Stimulated activated CD4-positive, alpha-beta T cell treated with anti-CD3 and anti-CD28 coated beads, Interleukin-2, amount 100 ng/mL, for 48 hours (primary cell): Measurements from ENCODE around the gene MTAP.
A peak's percentile ranks its signal among the peaks of the same experiment; 100 is the strongest.
"Not testable (repeated sequence)": the region's sequence is repeated elsewhere in the genome, so short reads cannot be mapped to it uniquely, and the experiment has no call there.

Experiments
- DNase-seq, 2 donors: peaks; one replicate each; pipeline ENCODE4 v3.0.0-alpha.2; 2020

Gene MTAP

DNA sequence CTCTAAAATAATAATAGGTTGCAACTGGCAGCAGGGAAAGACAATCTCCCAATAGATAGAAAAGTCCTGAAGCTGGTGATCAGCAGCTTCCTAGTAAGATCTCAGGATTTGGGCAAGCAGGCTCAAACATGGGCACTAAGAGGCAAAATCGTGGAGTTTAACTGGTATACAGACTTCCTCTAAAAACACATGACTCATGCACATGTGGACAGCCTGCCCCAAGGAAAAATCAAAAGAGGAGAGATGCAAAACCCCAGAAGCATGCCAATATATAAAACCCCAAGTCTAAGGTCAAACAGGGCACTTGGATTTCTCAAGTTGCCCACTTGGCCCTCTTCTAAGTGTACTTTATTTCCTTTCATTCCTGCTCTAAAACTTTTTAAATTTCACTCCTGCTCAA lies 129.0 kb downstream of the MTAP start:
- no peak for DNase-seq

DNA sequence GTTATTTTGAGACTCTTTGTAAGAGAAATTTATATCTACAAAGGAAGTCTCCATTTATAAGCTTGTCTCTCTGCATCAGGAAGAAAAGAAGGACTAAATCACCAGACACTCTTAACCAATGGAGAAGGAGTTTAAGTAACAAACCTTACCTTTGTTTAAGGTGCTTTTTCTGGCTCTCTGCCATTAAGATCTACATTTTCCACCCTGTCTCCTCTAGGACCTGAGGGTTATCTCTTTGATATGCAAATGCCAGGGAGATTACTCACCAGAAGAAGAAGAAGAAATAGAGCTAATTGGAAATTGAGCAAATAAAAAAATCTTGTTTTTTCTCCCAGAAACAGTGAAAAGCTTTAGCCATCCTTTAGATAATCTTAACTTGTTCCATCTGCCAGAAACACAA lies 130.8 kb downstream of the MTAP start:
- no peak for DNase-seq

DNA sequence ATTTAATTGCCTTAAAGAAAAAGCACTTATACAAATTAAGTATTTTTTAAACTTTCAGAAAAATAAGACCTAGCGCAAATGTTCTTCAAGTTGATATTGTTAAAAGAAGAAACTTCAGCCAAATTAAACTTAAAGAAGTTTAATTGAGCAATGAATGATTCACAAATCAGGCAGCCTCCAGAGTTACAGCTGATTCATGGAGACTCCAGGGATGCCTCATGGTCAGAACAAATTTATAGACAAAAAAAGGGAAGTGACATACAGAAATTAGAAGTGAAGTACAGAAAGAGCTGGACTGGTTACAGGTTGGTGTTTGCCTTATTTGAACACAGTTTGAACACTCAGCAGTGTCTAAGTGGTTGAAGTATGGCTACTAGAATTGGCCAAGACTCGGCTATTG lies 131.4 kb downstream of the MTAP start:
- no peak for DNase-seq

DNA sequence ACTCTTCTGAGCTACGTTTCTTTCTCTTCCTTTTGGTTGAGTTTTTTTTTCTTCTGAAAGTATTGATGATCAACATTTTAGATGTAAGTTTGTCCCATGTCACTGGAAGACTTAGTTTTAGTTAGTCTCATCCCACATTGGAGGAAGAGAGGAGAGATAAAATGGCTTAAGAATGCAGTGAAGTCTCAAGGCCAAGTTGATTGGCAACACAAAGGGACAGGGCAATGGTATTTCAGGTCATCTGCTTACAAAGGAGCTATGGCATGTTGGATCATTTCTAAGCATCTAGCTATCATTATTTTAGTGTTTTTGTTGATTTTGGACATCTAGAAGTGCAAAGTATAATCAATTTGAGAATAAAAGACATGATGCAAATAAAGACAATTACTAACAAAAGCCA lies 133.2 kb downstream of the MTAP start:
- DNase-seq, result no peak

DNA sequence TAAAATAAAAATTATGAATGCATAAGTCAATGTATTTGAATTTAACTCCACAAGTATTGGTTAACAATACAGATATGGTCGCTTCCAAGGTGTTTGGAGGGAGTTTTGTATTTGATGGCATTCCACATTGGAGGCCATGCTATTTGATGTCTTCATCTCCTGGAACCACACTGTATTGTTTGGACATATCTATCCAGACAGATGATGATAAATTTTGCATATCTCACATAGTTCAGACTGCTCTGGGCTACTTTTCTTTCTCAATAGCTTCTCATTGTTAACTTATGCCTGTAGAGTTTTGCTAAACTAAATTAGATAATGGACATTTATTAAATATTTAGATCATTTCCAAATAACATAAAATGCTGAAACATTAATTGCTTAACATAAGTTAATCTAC lies 133.7 kb downstream of the MTAP start:
- no peak for DNase-seq

DNA sequence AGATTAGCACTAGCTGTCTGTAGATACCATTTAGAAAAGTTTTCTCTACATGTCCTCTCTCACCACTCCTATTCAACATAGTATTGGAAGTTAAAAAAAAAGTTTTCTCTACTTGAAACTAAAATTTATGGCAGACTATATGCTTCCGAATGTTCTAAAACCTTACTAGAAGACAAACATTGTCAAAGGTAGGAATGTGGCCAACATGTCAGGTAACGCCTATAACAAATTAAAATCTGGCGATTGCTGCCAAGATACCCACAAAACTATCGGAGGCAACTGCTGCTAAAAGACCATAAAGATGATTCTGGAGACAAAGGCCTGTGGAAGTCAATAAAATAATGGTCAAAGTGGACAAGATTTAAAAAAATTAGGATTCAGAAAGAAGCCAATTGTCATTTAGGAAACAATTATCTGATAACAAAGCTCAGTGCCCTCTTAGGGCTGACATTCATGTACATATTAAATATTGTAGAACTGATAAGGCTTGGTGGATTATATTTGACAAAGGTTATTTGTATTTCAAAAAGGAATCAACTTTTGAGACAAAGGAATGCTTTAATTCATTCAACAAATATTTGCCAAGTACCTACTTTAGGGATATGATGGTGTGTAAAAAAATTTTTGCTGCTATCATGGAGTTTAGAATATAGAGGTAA lies 139.0 kb downstream of the MTAP start:
- DNase-seq, result no peak

DNA sequence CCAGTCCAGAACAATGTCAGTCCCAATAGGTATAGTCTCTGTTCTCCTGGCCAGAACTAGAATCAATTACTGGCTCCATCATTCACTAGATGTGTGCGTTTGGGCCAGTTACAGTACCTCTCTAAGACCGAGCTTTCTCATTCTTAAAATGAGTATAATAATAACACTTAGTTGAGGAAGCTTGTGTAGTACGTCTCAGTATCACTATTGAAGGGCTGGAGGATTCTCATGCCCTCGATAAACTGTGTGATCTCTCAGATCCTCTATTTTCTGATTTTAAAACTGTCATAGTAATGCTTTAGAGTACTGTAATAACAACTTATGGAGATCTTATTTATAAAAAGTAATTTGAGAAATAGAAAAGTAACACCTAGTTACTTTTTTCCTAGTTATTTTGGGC lies 141.0 kb downstream of the MTAP start:
- DNase-seq, result no peak

DNA sequence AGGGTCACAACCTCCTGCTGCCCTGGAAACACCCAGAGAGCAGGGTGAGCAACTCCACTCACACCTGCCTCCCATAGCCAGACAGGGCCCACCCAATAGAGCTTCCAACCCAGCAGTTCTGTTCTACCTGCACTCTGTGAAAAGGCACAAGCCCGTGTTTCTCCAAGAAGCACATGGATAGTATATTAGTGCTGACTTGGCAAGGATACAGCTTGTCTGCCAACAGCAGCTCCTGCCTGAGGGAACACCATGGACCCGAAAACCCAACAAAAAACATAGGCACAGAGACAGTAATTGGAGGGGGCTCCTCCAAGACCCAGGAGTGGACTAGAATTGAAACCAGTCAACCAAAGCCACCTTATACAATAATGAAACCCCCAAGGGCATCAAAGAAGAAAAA lies 143.2 kb downstream of the MTAP start:
- no peak for DNase-seq

DNA sequence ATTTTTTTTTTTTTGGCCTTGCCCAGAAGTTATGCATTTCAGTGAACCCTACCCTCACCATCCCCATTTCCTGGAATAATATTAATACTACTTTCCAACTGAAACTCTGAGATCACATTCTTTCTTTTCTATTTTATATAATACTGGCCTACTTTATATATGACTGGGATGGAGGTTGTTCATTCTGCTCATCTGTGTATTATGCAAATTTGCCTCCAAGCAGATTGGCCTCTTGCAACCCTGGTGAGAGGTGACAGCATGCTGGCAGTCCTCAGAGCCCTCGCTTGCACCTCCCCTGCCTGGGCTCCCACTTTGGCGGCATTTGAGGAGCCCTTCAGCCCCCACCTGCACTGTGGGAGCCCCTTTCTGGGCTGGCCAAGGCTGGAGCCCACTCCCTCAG lies 156.4 kb downstream of the MTAP start:
- no peak for DNase-seq

DNA sequence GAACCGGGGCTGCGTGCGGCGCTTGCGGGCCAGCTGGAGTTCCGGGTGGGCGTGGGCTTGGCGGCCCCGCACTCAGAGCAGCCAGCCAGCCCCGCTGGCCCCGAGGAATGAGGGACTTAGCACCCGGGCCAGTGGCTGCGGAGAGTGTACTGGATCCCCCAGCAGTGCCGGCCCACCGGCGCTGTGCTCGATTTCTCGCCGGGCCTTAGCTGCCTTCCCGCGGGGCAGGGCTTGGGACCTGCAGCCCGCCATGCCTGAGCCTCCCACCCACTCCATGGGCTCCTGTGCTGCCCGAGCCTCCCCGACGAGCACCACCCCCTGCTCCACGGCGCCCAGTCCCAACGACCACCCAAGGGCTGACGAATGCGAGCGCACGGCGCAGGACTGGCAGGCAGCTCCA lies 156.8 kb downstream of the MTAP start:
- not testable (repeated sequence) for DNase-seq

DNA sequence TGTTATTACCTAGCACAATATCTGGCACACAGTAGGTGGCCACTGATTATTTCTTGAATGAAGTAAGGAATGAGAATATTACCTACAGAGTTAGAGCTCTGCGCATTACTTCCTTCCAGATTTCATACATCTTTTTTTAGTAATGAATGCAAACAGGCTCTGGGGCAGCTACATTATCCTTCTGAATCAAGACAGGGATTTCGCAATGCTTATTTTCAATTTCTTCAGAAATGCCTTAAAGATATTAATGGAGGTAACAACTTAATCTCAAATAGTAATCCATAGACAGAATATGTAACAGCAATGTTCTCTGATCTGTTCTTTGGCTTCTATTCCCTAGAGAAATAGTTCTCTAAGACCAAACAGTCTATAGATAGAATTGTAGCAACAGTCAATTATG lies 159.1 kb downstream of the MTAP start:
- no peak for DNase-seq

DNA sequence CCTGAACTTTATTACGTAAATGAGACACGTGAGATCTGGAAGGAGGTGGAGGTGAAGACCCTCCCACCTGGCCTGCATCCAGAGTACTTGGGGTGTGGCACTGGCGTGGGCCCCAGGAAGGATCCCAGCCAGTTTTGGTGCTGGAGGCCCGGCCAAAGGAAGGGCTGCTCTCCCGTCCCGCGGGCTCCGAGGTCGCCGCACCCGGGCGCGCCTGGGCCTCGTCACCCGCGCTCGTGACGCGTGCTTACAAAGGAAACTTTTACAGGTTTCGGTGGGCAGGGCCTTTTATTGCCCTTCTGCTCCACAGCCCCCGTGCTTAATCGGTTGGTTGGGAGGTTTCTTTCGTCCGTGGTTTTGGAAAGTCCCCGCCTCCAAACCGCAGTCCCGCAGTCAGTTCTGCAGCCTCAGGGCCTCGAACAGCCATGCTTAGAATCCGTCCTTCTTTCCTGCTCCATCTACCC lies 162.5 kb downstream of the MTAP start:
- peak in 1 of 2 donors; percentile 42 for DNase-seq

DNA sequence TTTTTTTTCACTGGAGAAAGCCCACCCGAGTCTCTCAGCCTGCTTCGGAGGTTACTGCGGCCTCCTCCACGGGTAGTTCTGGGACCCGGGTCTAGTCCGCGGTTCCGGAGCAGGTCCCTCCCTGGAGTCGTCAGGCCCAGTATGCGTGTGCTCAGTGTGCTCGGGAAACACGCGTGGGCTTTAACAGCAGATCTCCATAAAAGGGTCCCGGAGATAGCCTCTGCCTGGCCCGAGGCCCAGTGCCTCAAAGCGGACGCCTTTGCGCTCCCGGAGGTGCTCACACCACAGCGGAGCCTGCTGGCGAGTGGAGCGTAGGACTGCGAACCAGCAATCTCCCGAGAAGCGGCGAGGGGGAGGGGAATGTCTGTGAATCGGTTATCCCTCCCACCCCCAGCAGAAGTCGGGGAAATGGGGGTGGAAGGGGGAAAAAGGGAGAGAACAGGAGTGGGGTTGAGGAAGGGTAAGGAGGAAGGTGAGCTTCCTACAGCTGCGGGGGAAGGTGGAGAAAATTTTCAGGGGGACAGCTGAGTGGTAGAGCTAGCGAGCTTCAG lies 163.0 kb downstream of the MTAP start:
- peak; percentile 33 to 44 for DNase-seq

DNA sequence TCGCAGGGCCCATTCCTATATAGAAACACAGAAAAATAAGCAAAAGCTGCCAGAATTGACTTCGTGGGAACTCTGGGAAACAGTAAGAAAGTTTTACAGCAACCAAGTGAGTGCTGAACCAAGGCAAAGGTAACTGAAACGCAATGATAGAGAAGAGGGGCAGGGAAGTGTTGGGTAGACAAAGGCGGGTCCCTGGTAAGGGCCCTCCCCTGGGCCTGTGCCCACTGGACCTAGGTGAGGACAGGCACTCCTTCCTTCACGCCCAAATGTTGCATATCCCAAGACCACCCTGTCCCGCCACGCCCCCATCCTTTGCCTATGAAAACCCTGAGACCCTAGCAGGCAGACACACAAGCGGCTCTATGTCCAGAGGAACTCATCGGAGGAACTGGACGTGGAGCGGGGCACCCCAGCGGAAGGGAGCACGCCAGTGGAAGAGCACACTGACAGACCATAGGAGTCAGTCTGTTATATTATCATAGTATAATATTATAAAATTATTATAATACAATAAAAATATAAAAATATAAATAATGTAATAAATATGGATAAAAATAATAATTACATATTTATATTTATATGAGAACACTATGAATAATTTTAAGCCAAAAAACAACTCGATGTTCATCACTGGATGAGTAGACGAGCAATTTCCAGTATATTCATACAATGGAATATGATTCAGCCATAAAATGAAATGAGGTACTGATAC lies 163.9 kb downstream of the MTAP start:
- DNase-seq, result no peak

DNA sequence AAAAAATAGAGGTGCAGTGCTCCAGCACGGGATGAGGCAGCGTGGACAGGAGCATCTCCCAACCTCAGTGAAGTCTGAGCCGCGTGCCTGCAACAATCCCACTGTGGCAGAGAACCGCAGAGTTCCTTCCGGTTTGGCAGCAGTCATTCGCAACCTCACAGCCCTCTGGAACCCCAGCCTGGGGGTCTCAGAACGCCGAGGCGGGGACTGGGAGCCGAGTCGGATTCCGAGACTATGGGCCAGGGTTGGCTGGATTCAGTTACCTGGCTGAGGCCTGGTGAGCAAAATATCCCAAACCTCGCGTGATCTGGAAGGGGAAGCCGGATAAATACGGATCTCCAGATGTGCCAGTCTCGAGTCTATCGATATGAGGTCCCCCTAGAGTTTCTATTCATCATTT lies 164.7 kb downstream of the MTAP start:
- DNase-seq, result no peak

DNA sequence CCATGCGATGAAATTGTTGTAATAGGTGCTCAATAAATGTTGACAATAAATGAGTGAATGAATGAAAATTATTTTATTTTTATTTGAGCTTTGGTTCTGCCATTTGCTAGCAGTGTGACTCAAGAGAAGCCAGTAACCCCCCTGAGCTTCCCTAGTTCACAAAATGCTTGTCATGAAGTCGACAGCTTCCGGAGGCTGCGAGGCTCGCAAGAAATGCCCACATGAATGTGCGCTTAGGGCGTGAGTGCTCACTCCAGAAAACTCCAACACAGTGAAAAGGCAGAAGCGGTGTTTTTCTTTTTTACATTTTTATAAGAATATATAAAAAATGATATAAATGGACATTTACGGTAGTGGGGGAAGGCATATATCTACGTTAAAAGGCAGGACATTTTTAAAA lies 165.3 kb downstream of the MTAP start:
- DNase-seq, result no peak

DNA sequence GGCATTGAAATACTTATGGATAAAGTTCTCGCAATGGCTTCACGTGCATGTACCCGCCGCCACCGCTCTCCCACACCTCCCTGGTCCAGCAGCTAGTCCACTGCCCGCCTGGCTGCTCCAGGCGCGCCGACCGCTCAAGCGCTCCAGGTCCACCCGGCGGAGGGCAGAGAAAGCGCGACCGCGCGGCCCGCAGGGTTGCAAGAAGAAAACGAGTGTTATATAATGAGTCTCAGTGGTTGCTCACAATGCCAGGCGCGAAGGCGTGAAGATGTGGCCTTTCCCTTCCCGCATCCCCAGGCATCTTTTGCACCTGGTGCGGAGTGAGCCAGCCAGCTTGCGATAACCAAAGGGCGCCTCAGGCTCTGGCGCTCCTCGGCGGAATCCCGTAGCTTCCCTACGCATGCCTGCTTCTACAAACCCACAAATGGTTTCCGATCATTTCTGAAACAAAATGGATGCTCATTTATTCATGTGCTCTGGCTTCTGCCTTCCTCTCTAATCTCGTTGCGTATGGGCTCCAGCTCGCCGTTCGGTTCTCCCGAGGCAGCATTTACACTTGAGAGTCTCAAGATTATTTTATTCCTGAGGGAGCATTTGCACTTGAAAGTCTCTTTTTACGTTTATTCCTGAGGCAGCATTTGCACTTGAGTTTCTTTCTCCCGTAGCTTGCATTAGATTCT lies 166.0 kb downstream of the MTAP start:
- no peak for DNase-seq

DNA sequence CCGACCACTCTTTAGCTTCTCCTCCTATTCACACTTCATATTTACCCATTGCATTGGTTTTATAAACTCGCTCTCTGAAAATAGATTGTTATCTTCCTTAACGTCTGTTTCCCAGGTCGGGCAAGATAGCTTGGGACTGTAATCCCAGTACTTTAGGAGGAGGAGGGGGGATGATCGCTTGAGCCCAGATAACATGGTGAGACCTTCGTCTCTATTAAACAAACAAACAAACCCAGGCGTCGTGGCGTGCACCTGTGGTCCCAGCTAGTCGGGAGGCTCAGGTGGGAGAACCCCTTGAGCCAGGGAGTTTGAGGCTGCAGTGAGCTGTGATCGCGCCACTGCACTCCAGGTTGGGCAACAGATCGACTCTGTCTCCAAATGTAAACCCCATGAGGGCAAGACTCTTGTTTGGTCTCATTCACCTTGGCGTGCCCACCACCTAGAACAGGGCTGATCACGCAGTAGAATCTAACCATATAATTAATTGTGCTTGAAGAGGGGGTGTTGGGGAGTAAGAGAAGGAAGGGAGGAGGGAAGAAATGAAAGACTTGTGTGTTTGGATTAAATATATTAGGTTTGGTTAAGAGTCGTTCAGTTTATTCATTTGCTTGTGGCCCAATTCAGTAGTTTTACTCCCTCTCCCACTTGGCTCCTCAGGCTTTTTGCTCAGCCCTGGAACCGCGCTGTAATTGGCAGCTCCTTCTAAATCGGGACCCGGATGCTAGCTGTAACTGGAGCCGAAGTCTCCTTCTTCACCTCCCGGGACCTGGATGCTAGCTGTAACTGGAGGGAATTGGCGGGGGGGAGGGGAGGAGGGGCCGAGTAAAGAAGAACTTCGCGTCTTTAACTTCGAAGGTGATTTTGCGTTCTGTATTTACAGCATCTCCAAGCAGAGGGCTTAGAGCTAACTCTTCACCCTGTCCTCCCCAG lies 166.8 kb downstream of the MTAP start:
- DNase-seq, result no peak

DNA sequence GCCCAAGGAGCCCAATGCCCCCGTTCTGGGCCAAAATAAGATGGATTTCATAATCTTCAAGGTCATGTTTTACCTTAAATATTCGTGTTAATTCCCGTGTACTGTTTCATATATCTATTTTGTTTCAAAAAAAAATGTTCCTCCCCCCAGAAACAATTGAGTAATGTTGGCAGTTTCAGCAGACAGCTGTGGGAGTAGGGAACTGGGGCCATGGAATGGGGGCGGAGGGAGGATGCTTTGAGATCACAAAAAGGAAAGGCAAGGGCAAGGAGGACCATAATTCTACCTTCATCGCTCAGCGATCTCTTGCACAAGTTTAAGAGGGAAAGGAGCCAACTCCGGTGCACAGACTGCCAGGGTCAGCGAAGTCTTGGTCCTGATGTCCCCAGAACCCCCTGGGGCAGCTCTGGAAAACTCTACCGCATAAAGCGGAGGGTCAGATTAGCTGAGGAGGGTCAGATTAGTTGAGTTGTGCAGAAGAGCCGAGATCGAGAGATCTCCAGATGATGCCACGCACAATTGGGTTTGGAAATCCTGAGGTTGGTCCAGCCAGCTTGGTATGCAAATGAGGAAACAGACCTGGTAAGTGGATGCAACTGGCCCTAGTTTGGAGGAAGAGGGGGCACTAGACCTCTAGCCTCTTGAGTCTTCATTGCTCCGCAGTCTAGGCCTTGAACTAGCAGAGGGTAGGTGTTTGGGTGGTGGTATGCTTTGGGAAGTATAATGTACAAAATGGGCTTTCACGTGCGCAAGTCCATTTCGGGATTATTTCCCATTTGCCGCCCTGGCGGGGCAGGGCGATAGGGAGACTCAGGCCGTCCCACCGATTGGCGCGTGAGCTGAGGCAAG lies 167.7 kb downstream of the MTAP start:
- DNase-seq, result no peak

DNA sequence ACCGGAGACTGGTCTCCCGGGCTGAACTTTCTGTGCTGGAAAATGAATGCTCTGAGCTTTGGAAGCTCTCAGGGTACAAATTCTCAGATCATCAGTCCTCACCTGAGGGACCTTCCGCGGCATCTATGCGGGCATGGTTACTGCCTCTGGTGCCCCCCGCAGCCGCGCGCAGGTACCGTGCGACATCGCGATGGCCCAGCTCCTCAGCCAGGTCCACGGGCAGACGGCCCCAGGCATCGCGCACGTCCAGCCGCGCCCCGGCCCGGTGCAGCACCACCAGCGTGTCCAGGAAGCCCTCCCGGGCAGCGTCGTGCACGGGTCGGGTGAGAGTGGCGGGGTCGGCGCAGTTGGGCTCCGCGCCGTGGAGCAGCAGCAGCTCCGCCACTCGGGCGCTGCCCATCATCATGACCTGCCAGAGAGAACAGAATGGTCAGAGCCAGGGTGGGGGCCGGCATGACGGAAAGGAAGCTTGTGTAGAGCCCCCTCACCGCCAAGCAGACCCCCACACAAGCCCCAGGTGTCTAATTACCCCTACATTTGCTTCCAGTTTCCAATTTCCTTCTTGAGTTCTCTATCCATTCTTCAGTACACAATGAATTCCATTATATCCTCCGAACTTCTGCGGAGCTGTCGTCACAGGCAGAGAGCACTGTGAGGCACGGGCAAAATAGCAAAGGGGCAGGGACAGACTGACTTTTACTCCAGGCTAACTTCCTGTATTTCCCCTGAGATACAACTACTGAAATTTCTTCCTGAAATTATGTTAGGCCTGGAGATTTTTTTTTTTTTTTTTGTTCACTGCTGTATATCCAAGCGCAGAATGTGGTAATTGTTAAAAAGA lies 168.6 kb downstream of the MTAP start:
- DNase-seq, result no peak

DNA sequence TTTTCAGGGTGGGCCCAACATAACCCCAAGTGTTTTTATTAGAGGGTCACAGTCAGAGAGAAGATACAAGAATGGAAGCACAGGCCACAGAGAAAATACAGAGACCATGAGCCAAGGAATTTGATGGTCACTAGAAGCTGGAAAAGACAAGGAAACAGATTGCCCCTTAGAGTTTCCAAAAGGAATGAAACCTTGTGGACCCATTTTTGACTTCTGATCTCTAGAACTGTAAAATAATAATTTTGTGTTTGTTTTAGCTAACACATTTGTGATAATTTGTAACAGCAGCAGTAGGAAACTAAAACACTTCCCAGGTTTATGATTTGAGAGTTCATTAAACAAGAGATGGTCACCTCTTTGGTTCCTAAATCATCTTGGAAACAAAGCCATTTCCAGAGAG lies 169.9 kb downstream of the MTAP start:
- DNase-seq, result no peak
